Endodermal cell (in vitro differentiated cells): ENCODE measurements around the gene MMP7. TPM values are rescaled to one million over a fixed set of nuclear protein-coding genes. Genes with fewer than 3 reads are reported as not detected.

Experiments
- DNase-seq: peaks from one replicate; pipeline ENCODE4 v3.0.0-alpha.2; 2017
- H3K27ac ChIP-seq: 2 replicates; pipeline ENCODE4 v1.5.1; 2013; ENCODE audit warnings: mild to moderate bottlenecking, low read depth, low read length, moderate library complexity
- H3K27me3 ChIP-seq: 2 replicates; pipeline ENCODE4 v1.6.1; 2013; ENCODE audit warnings: mild to moderate bottlenecking, low read length, moderate library complexity; ENCODE audit not compliant: insufficient read depth, control insufficient read depth, poor library complexity, severe bottlenecking
- H3K36me3 ChIP-seq: 2 replicates; pipeline ENCODE4 v1.7.0; 2013; ENCODE audit warnings: mild to moderate bottlenecking, low read length, moderate library complexity; ENCODE audit not compliant: control insufficient read depth, insufficient read depth
- H3K4me1 ChIP-seq: one replicate; pipeline ENCODE4 v1.7.0; 2013; ENCODE audit warnings: low read length; ENCODE audit not compliant: control insufficient read depth, insufficient read depth
- H3K4me3 ChIP-seq: 2 replicates; pipeline ENCODE4 v1.5.1; 2013; ENCODE audit warnings: mild to moderate bottlenecking, low read length, moderate library complexity
- H3K9ac ChIP-seq: 2 replicates; pipeline ENCODE4 v1.6.1; 2013; ENCODE audit warnings: mild to moderate bottlenecking, low read length, moderate library complexity; ENCODE audit not compliant: poor library complexity, severe bottlenecking; ENCODE audit errors: extremely low read depth
- H3K9me3 ChIP-seq: 2 replicates; pipeline ENCODE4 v1.6.1; 2013; ENCODE audit warnings: mild to moderate bottlenecking, low read length, moderate library complexity; ENCODE audit not compliant: control insufficient read depth
- H3K27ac Mint-ChIP-seq: 2 replicates; pipeline ENCODE4 v1.8.0; 2020; ENCODE audit warnings: mixed read lengths
- H3K27me3 Mint-ChIP-seq: 2 replicates; pipeline ENCODE4 v1.8.0; 2021; ENCODE audit warnings: mild to moderate bottlenecking, mixed read lengths; ENCODE audit not compliant: insufficient read depth
- H3K36me3 Mint-ChIP-seq: 2 replicates; pipeline ENCODE4 v1.8.0; 2020; ENCODE audit warnings: low read depth, mixed read lengths
- H3K4me1 Mint-ChIP-seq: 2 replicates; pipeline ENCODE4 v1.8.0; 2020; ENCODE audit warnings: mixed read lengths
- H3K4me3 Mint-ChIP-seq: 2 replicates; pipeline ENCODE4 v1.8.0; 2020; ENCODE audit warnings: mild to moderate bottlenecking, moderate library complexity, mixed read lengths
- H3K9me3 Mint-ChIP-seq: 2 replicates; pipeline ENCODE4 v1.8.0; 2020; ENCODE audit warnings: mild to moderate bottlenecking, mixed read lengths
- CTCF ChIP-seq: fragments of 200-600 bp; sonication (generic); conservative IDR thresholded peaks from 2 replicates; pipeline ENCODE4 v1.5.0; 2021; ENCODE audit warnings: antibody characterized with exemption, mild to moderate bottlenecking
- WGBS, 2 experiments: methylation state at CpG; one replicate each; pipeline versions ENCODE4 v1.1.5 to v1.1.7; 2013; ENCODE audit warnings: missing lambda C conversion rate in 2 of 2, mixed read lengths in 1 of 2; ENCODE audit not compliant: insufficient coverage in 1 of 2, insufficient read length in 1 of 2; 5-methylcytosine and 5-hydroxymethylcytosine counted together
- long read RNA-seq, 4 experiments: library from polyadenylated mRNA in 2 of 4; library from RNA in 1 of 4; library from capped mRNA in 1 of 4; stranded (forward) in 3 of 4; unstranded in 1 of 4; transcript quantifications; one replicate each; pipeline ENCODE4 v2.0.0, GENCODE V29; 2020 to 2021; ENCODE audit warnings: inconsistent platforms in 1 of 4
- polyA plus RNA-seq, 2 experiments: library from polyadenylated mRNA; stranded (reverse); fragments of 50-300 nt; gene quantifications; one replicate each; pipeline ENCODE4 v1.2.3, GENCODE V29; 2013
- total RNA-seq, 2 donors: library from RNA; stranded (reverse); fragmentation: NEBNext Ultra II Directional in 1 of 2; extraction: Animal tissue kit (Norgen Biotek cat#: 25700) in 1 of 2; gene quantifications; 2 replicates in 1 of 2; 3 replicates in 1 of 2; pipeline ENCODE4 v1.2.1, GENCODE V29; 2021

Gene MMP7
- total RNA-seq = not detected
- 0.28 TPM for polyA plus RNA-seq (2013, experiment 1 of 2)
- 0.66 TPM for polyA plus RNA-seq (2013, experiment 2 of 2)
- long read RNA-seq, experiment 1 = 0 reads
- long read RNA-seq, experiment 2 = 0 reads
- long read RNA-seq, experiment 3 = 0 reads
- long read RNA-seq, experiment 4 = 0 reads

GRCh38 chr11:102530558-102530957 is at the start of gene MMP7:
Gene MMP7 (minus strand): TSS chr11:102530747. CDS start chr11:102530700, 47 bp downstream.
- Mint-ChIP-seq H3K27ac (no peak within 1 kb of the TSS), H3K36me3 (no peaks in the 10 kb centered on the region), H3K4me3 (no peak within 1 kb of the TSS), H3K4me1 (peaks cover 3% of the 10 kb centered on the region), H3K27me3 (no peaks in the 10 kb centered on the region), H3K9me3 (no peaks in the 10 kb centered on the region)
- Histone ChIP-seq H3K27ac (no peak within 1 kb of the TSS), H3K4me1 (peaks cover 8% of the 10 kb centered on the region), H3K4me3 (no peak within 1 kb of the TSS), H3K27me3 (no peaks in the 10 kb centered on the region), H3K36me3 (no peaks in the 10 kb centered on the region), H3K9me3 (no peaks in the 10 kb centered on the region), H3K9ac (no peak within 1 kb of the TSS)
- DNase-seq = no peak
- no peak for TF ChIP-seq CTCF
- WGBS, 2 experiments = 86 to 87% methylated on average over 3 to 8 of the region's 8 CpGs

GRCh38 chr11:102577723-102578122 is 47.2 kb upstream of the MMP7 start:
- Mint-ChIP-seq H3K27me3 (no peaks in the 10 kb centered on the region), H3K9me3 (no peaks in the 10 kb centered on the region), H3K27ac (no peak overlapping the region), H3K36me3 (no peaks in the 10 kb centered on the region), H3K4me1 (peaks cover 11% of the 10 kb centered on the region), H3K4me3 (no peak overlapping the region)
- TF ChIP-seq CTCF = no peak
- no peak for DNase-seq
- no peaks in the 10 kb centered on the region for H3K9me3 ChIP-seq
- no peak overlapping the region for H3K27ac ChIP-seq
- H3K4me1 ChIP-seq = no peaks in the 10 kb centered on the region
- H3K4me3 ChIP-seq = no peak overlapping the region
- 91% methylated on average over 1 to 2 of the region's 2 CpGs for WGBS, 2 experiments
- no peaks in the 10 kb centered on the region for H3K36me3 ChIP-seq
- H3K27me3 ChIP-seq = no peaks in the 10 kb centered on the region
- no peak overlapping the region for H3K9ac ChIP-seq

DNA sequence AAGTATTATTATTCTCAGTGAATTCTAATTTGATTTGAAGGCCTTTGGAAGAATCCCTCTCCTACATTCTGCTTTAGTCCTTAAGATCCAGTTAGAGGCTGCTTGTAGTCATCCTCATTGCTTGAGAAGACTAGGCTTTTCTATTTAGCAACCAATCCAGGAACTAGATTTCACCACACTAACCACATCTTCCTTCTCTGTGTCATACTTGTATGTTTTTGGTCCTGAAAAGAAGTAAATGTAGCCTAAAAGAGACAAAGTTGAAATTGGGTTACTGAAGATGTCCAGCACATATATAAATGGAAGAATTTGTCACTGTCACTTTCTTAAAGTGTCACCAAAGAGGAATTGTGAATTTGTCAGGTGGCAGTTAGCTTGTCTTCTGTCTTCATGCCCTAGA is 46.6 kb upstream of the MMP7 start:
- H3K4me3 ChIP-seq = no peak overlapping the region
- no peaks in the 10 kb centered on the region for H3K9me3 ChIP-seq
- Mint-ChIP-seq H3K27ac (no peak overlapping the region), H3K27me3 (no peaks in the 10 kb centered on the region), H3K4me1 (peaks cover 11% of the 10 kb centered on the region), H3K36me3 (no peaks in the 10 kb centered on the region), H3K9me3 (no peaks in the 10 kb centered on the region), H3K4me3 (no peak overlapping the region)
- no peaks in the 10 kb centered on the region for H3K27me3 ChIP-seq
- no peak overlapping the region for H3K9ac ChIP-seq
- DNase-seq = no peak
- H3K27ac ChIP-seq = no peak overlapping the region
- H3K4me1 ChIP-seq = no peaks in the 10 kb centered on the region
- TF ChIP-seq CTCF = no peak
- no peaks in the 10 kb centered on the region for H3K36me3 ChIP-seq
